ENCODE results near the gene HOXC12. TPM values are rescaled to one million over a fixed set of nuclear protein-coding genes. Genes with fewer than 3 reads are reported as not detected.

Gene HOXC12
- polyA plus RNA-seq = not detected
- long read RNA-seq, donor 1 = 0 reads
- long read RNA-seq, donor 2 = 0 reads
- long read RNA-seq, donor 3 = 0 reads
- long read RNA-seq, donor 4 = 0 reads
- long read RNA-seq, donor 5 = 0 reads
- long read RNA-seq, donor 6 = 0 reads
- long read RNA-seq, donor 7 = 0 reads
- long read RNA-seq, donor 8 = 0 reads
- long read RNA-seq, donor 9 = 0 reads
- long read RNA-seq, donor 10 = 0 reads

GRCh38 chr12:53954694-53955035, at the start of gene HOXC12:
Gene HOXC12, plus strand, starts transcription at chr12:53954903. Its CDS starts 27 bp downstream, at chr12:53954930.
- Histone ChIP-seq H3K36me3 (ENCODE audit: control insufficient read depth in 3 of 3, insufficient read depth in 2 of 3, low read depth in 1 of 3, low read length in 3 of 3) (no peaks in the 10 kb centered on the region), H3K27ac (ENCODE audit: low read depth in 1 of 3, low read length in 2 of 3) (no peak within 1 kb of the TSS), H3K4me1 (ENCODE audit: control insufficient read depth in 3 of 3, insufficient read depth in 2 of 3, low read depth in 1 of 3, low read length in 2 of 3) (no peaks in the 10 kb centered on the region), H3K4me3 (ENCODE audit: low read depth in 1 of 3, low read length in 3 of 3) (no peak within 1 kb of the TSS), H3K27me3 (ENCODE audit: control insufficient read depth in 3 of 3, insufficient read depth in 3 of 3, low read length in 3 of 3) (peaks cover 24 to 99% (median 89%) of the 10 kb centered on the region in 3 donors), H3K9me3 (ENCODE audit: control insufficient read depth in 2 of 2, insufficient read depth in 1 of 2, low read depth in 1 of 2, low read length in 1 of 2) (no peaks in the 10 kb centered on the region)
- DNase-seq (no peak), FAIRE-seq (no peak)
- 4 to 5% (median 4%) methylated on average over 20 of the region's 20 CpGs for WGBS, 3 donors

- H3K4me3 ChIP-seq (ENCODE audit: low read depth in 1 of 3, low read length in 3 of 3) = no peak overlapping the region
- H3K9me3 ChIP-seq (ENCODE audit: control insufficient read depth in 2 of 2, insufficient read depth in 1 of 2, low read depth in 1 of 2, low read length in 1 of 2) = no peaks in the 10 kb centered on the region
- H3K27ac ChIP-seq (ENCODE audit: low read depth in 1 of 3, low read length in 2 of 3) = no peak overlapping the region
- H3K27me3 ChIP-seq (ENCODE audit: control insufficient read depth in 3 of 3, insufficient read depth in 3 of 3, low read length in 3 of 3) = peaks cover 0 to 33% (median 8%) of the 10 kb centered on the region in 3 donors
- WGBS, 3 donors = 57 to 75% (median 68%) methylated on average over 3 of the region's 3 CpGs
- FAIRE-seq (no peak), DNase-seq (no peak)
- H3K36me3 ChIP-seq (ENCODE audit: control insufficient read depth in 3 of 3, insufficient read depth in 2 of 3, low read depth in 1 of 3, low read length in 3 of 3) = no peaks in the 10 kb centered on the region
- H3K4me1 ChIP-seq (ENCODE audit: control insufficient read depth in 3 of 3, insufficient read depth in 2 of 3, low read depth in 1 of 3, low read length in 2 of 3) = no peaks in the 10 kb centered on the region
Measured at GRCh38 chr12:53907103-53907502, 47.6 kb upstream of the HOXC12 start.

- DNase-seq = no peak
- H3K27ac ChIP-seq (ENCODE audit: low read depth in 1 of 3, low read length in 2 of 3) = no peak overlapping the region
- H3K4me1 ChIP-seq (ENCODE audit: control insufficient read depth in 3 of 3, insufficient read depth in 2 of 3, low read depth in 1 of 3, low read length in 2 of 3) = no peaks in the 10 kb centered on the region
- no peaks in the 10 kb centered on the region for H3K36me3 ChIP-seq (ENCODE audit: control insufficient read depth in 3 of 3, insufficient read depth in 2 of 3, low read depth in 1 of 3, low read length in 3 of 3)
- 76 to 78% (median 78%) methylated on average over 5 of the region's 5 CpGs for WGBS, 3 donors
- H3K9me3 ChIP-seq (ENCODE audit: control insufficient read depth in 2 of 2, insufficient read depth in 1 of 2, low read depth in 1 of 2, low read length in 1 of 2) = no peaks in the 10 kb centered on the region
- no peak overlapping the region for H3K4me3 ChIP-seq (ENCODE audit: low read depth in 1 of 3, low read length in 3 of 3)
- peaks cover 2 to 28% (median 8%) of the 10 kb centered on the region in 3 donors for H3K27me3 ChIP-seq (ENCODE audit: control insufficient read depth in 3 of 3, insufficient read depth in 3 of 3, low read length in 3 of 3)
- FAIRE-seq = no peak
Measured at GRCh38 chr12:53916788-53917655, 37.7 kb upstream of the HOXC12 start.

- H3K4me1 ChIP-seq (ENCODE audit: control insufficient read depth in 3 of 3, insufficient read depth in 2 of 3, low read depth in 1 of 3, low read length in 2 of 3) = no peaks in the 10 kb centered on the region
- no peak for DNase-seq
- H3K27me3 ChIP-seq (ENCODE audit: control insufficient read depth in 3 of 3, insufficient read depth in 3 of 3, low read length in 3 of 3) = peaks cover 2 to 75% (median 48%) of the 10 kb centered on the region in 3 donors
- H3K27ac ChIP-seq (ENCODE audit: low read depth in 1 of 3, low read length in 2 of 3) = no peak overlapping the region
- no peak for FAIRE-seq
- no peaks in the 10 kb centered on the region for H3K9me3 ChIP-seq (ENCODE audit: control insufficient read depth in 2 of 2, insufficient read depth in 1 of 2, low read depth in 1 of 2, low read length in 1 of 2)
- no peak overlapping the region for H3K4me3 ChIP-seq (ENCODE audit: low read depth in 1 of 3, low read length in 3 of 3)
- 10 to 42% (median 13%) methylated on average over 2 of the region's 2 CpGs for WGBS, 3 donors
- H3K36me3 ChIP-seq (ENCODE audit: control insufficient read depth in 3 of 3, insufficient read depth in 2 of 3, low read depth in 1 of 3, low read length in 3 of 3) = no peaks in the 10 kb centered on the region
Measured at GRCh38 chr12:53924521-53925405, 29.9 kb upstream of the HOXC12 start.

GRCh38 chr12:53927220-53928029, 27.3 kb upstream of the HOXC12 start:
- Histone ChIP-seq H3K27ac (ENCODE audit: low read depth in 1 of 3, low read length in 2 of 3) (no peak overlapping the region), H3K36me3 (ENCODE audit: control insufficient read depth in 3 of 3, insufficient read depth in 2 of 3, low read depth in 1 of 3, low read length in 3 of 3) (no peaks in the 10 kb centered on the region), H3K9me3 (ENCODE audit: control insufficient read depth in 2 of 2, insufficient read depth in 1 of 2, low read depth in 1 of 2, low read length in 1 of 2) (no peaks in the 10 kb centered on the region), H3K27me3 (ENCODE audit: control insufficient read depth in 3 of 3, insufficient read depth in 3 of 3, low read length in 3 of 3) (peaks cover 3 to 92% (median 61%) of the 10 kb centered on the region in 3 donors), H3K4me3 (ENCODE audit: low read depth in 1 of 3, low read length in 3 of 3) (no peak overlapping the region), H3K4me1 (ENCODE audit: control insufficient read depth in 3 of 3, insufficient read depth in 2 of 3, low read depth in 1 of 3, low read length in 2 of 3) (no peaks in the 10 kb centered on the region)
- no peak for FAIRE-seq
- WGBS, 3 donors = 6 to 23% (median 17%) methylated on average over 45 of the region's 45 CpGs
- DNase-seq = no peak

- H3K36me3 ChIP-seq (ENCODE audit: control insufficient read depth in 3 of 3, insufficient read depth in 2 of 3, low read depth in 1 of 3, low read length in 3 of 3) = no peaks in the 10 kb centered on the region
- DNase-seq = no peak
- 6 to 11% (median 9%) methylated on average over 31 of the region's 31 CpGs for WGBS, 3 donors
- no peak for FAIRE-seq
- H3K4me1 ChIP-seq (ENCODE audit: control insufficient read depth in 3 of 3, insufficient read depth in 2 of 3, low read depth in 1 of 3, low read length in 2 of 3) = no peaks in the 10 kb centered on the region
- H3K4me3 ChIP-seq (ENCODE audit: low read depth in 1 of 3, low read length in 3 of 3) = no peak overlapping the region
- no peak overlapping the region for H3K27ac ChIP-seq (ENCODE audit: low read depth in 1 of 3, low read length in 2 of 3)
- peaks cover 3 to 95% (median 58%) of the 10 kb centered on the region in 3 donors for H3K27me3 ChIP-seq (ENCODE audit: control insufficient read depth in 3 of 3, insufficient read depth in 3 of 3, low read length in 3 of 3)
- H3K9me3 ChIP-seq (ENCODE audit: control insufficient read depth in 2 of 2, insufficient read depth in 1 of 2, low read depth in 1 of 2, low read length in 1 of 2) = no peaks in the 10 kb centered on the region
Measured at GRCh38 chr12:53928054-53928835, 26.5 kb upstream of the HOXC12 start.

- H3K27me3 ChIP-seq (ENCODE audit: control insufficient read depth in 3 of 3, insufficient read depth in 3 of 3, low read length in 3 of 3) = peaks cover 3 to 95% (median 59%) of the 10 kb centered on the region in 3 donors
- DNase-seq = no peak
- no peak for FAIRE-seq
- 15 to 18% (median 15%) methylated on average over 4 of the region's 4 CpGs for WGBS, 3 donors
- no peaks in the 10 kb centered on the region for H3K36me3 ChIP-seq (ENCODE audit: control insufficient read depth in 3 of 3, insufficient read depth in 2 of 3, low read depth in 1 of 3, low read length in 3 of 3)
- no peak overlapping the region for H3K27ac ChIP-seq (ENCODE audit: low read depth in 1 of 3, low read length in 2 of 3)
- H3K9me3 ChIP-seq (ENCODE audit: control insufficient read depth in 2 of 2, insufficient read depth in 1 of 2, low read depth in 1 of 2, low read length in 1 of 2) = peaks cover 0 to 2% of the 10 kb centered on the region in 2 donors
- H3K4me1 ChIP-seq (ENCODE audit: control insufficient read depth in 3 of 3, insufficient read depth in 2 of 3, low read depth in 1 of 3, low read length in 2 of 3) = no peaks in the 10 kb centered on the region
- no peak overlapping the region for H3K4me3 ChIP-seq (ENCODE audit: low read depth in 1 of 3, low read length in 3 of 3)
Measured at GRCh38 chr12:53929527-53929926, 25.2 kb upstream of the HOXC12 start.
